Aorta (tissue), 5 donors: ENCODE data around the gene CASP10. TPM values are rescaled to one million over a fixed set of nuclear protein-coding genes. Genes with fewer than 3 reads are reported as not detected.

Experiments
- ATAC-seq: fragments of 200-7000 bp; cut with Tn5 transposase; one replicate; pipeline ENCODE4 v1.9.1; 2022; ENCODE audit warnings: moderate library complexity; ENCODE audit not compliant: low FRiP score
- DNase-seq, 2 donors: peaks; one replicate each; pipeline ENCODE4 v3.0.0-alpha.2; 2020
- H3K27ac ChIP-seq, 2 donors: one replicate each; pipeline ENCODE4 v1.5.1; 2013; ENCODE audit warnings: low read length in 2 of 2, mild to moderate bottlenecking in 2 of 2, moderate library complexity in 2 of 2, control low read depth in 1 of 2, inconsistent platforms in 1 of 2, low read depth in 1 of 2
- H3K27me3 ChIP-seq, 2 donors: one replicate each; pipeline ENCODE4 v1.6.1; 2013; ENCODE audit warnings: control low read depth in 1 of 2, low read length in 1 of 2, mild to moderate bottlenecking in 1 of 2, moderate library complexity in 1 of 2; ENCODE audit not compliant: insufficient read depth in 2 of 2, control insufficient read depth in 1 of 2
- H3K36me3 ChIP-seq, 2 donors: one replicate each; pipeline ENCODE4 v1.6.1; 2013; ENCODE audit warnings: control low read depth in 1 of 2, low read length in 1 of 2, mild to moderate bottlenecking in 1 of 2; ENCODE audit not compliant: insufficient read depth in 2 of 2, control insufficient read depth in 1 of 2
- H3K4me1 ChIP-seq, 2 donors: one replicate each; pipeline ENCODE4 v1.6.1; 2013; ENCODE audit warnings: low read length in 2 of 2, control low read depth in 1 of 2, mild to moderate bottlenecking in 1 of 2, moderate library complexity in 1 of 2; ENCODE audit not compliant: insufficient read depth in 2 of 2, control insufficient read depth in 1 of 2
- H3K4me3 ChIP-seq, 2 donors: one replicate each; pipeline ENCODE4 v1.5.1; 2013; ENCODE audit warnings: low read length in 2 of 2, control low read depth in 1 of 2, mild to moderate bottlenecking in 1 of 2
- H3K9me3 ChIP-seq: one replicate; pipeline ENCODE4 v1.6.1; 2013; ENCODE audit warnings: mild to moderate bottlenecking, low read length; ENCODE audit not compliant: control insufficient read depth
- WGBS, 2 donors: extraction: QIAGEN DNeasy Blood & Tissue Kit; methylation state at CpG; one replicate each; pipeline ENCODE4 v1.1.7; 2013; 5-methylcytosine and 5-hydroxymethylcytosine counted together
- intact Hi-C, 2 donors: fragments of 100-400 bp; cut with DNase I; formaldehyde crosslinking; loops; one replicate each; pipeline versions ENCODE4 v1.14.2 to v1.15.0; 2022
- polyA plus RNA-seq, 2 donors: library from polyadenylated mRNA; stranded (reverse); fragments of 200-250 nt; gene quantifications; one replicate each; pipeline ENCODE4 v1.2.3, GENCODE V29; 2013
- total RNA-seq, 2 donors: library from RNA; stranded (reverse); fragmentation: NEBNext Ultra II Directional; extraction: Animal tissue kit (Norgen Biotek cat#: 25700); gene quantifications; one replicate each; pipeline ENCODE4 v1.2.1, GENCODE V29; 2021
- donor health status: healthy with polysubstance abuse.
- donor health status: Bipolar disorder and iron deficiency.
- donor health status: DM: no; HTN: no; CAD: no.
- donor health status: DM: no; HTN: no; CAD: no.
- donor health status: DM: yes; HTN: yes; CAD: no.

CASP10 gene
- total and polyA plus RNA-seq, 4 donors, result 1.1 to 26.1 (median 5.7) TPM

GRCh38 chr2:201256082-201256481, 73.1 kb downstream of the CASP10 start:
- intact Hi-C loops, result no loop called here
- H3K27me3 ChIP-seq, result no peaks in the 10 kb centered on the region
- H3K9me3 ChIP-seq, result no peaks in the 10 kb centered on the region
- ATAC-seq (no peak), DNase-seq (no peak)
- H3K27ac ChIP-seq, result no peak overlapping the region
- no peak overlapping the region for H3K4me3 ChIP-seq
- 75 to 97% methylated on average over 3 of the region's 3 CpGs for WGBS, 2 donors
- H3K4me1 ChIP-seq, result no peaks in the 10 kb centered on the region
- no peaks in the 10 kb centered on the region for H3K36me3 ChIP-seq

GRCh38 chr2:201257381-201257955, 74.5 kb downstream of the CASP10 start:
- Histone ChIP-seq H3K9me3 (no peaks in the 10 kb centered on the region), H3K36me3 (no peaks in the 10 kb centered on the region), H3K27me3 (no peaks in the 10 kb centered on the region), H3K4me3 (peak overlapping the region; percentile 62 to 66), H3K27ac (peak overlapping the region in 1 of 2 donors; percentile 58), H3K4me1 (no peaks in the 10 kb centered on the region)
- ATAC-seq, result peak; percentile 67
- DNase-seq, result peak in 1 of 2 donors; percentile 66
- WGBS, 2 donors, result 9 to 14% methylated on average over 12 of the region's 12 CpGs
- intact Hi-C loops, result no loop called here

- WGBS, 2 donors, result 0% methylated on average over 10 of the region's 10 CpGs
Observed at GRCh38 chr2:201257956-201258665, 75.2 kb downstream of the CASP10 start.

DNA sequence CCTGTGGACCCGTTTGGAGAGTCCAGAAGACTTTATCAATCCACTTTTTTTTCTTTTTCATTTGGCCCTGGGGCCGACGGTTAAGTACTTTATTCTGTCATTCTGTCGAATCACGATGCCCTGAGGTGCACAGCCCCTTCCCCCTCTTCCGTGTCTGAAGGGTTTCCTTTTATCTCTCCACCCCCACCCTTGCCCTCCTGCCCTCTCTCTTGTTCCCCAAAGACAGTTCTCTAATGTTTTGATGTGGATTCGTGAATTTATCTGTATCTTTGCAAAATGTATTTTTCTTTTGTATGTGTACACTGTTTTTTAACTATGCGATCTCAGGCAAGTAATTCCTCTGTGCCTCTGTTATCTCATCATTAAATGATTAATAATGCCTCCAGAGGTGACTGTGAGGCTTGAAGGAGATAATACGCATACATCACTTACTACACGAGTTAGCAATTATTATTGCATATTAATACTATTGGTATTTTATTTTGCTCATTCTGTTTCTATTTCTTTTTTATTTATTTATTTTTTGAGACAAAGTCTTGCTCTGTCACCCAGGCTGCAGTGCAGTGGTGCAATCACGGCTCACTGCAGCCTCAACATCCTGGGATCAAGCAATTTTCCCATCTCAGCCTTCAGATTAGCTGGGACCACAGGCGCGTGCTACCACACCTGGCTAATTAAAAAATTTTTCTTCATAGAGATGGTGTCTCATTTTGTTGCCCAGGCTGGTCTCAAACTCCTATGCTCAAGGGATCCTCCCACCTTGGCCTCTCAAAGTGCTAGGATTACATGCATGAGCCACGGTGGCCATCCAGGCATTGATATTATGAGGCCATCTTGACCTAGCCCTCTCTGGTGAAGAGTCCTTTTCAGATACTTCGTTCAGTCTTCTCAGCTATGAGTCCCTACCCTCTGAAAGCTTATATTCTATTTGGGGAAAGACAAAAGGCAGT, 76.0 kb downstream of the CASP10 start:
- Histone ChIP-seq H3K4me3 (peak overlapping the region; percentile 62 to 66), H3K27me3 (no peaks in the 10 kb centered on the region), H3K27ac (no peak overlapping the region), H3K4me1 (peaks cover 0 to 2% of the 10 kb centered on the region in 2 donors), H3K9me3 (no peaks in the 10 kb centered on the region), H3K36me3 (no peaks in the 10 kb centered on the region)
- DNase-seq (no peak), ATAC-seq (peak; percentile 33)
- WGBS, 2 donors, result 28 to 29% methylated on average over 15 of the region's 15 CpGs
- intact Hi-C loops, result no loop called here

More at GRCh38 chr2:201257956-201258665, 75.2 kb downstream of the CASP10 start:
- H3K36me3 ChIP-seq, result no peaks in the 10 kb centered on the region
- H3K4me1 ChIP-seq, result peaks cover 0 to 2% of the 10 kb centered on the region in 2 donors
- intact Hi-C loops, result no loop called here
- DNase-seq, result peak; percentile 82 to 89
- no peaks in the 10 kb centered on the region for H3K9me3 ChIP-seq
- ATAC-seq, result peak; percentile 79
- H3K4me3 ChIP-seq, result peak overlapping the region; percentile 62 to 66
- no peaks in the 10 kb centered on the region for H3K27me3 ChIP-seq
- H3K27ac ChIP-seq, result peak overlapping the region in 1 of 2 donors; percentile 9

GRCh38 chr2:201260302-201260800, 77.4 kb downstream of the CASP10 start, which contains the start of gene CASP8:
CASP8 (plus strand) TSS chr2:201260536; CDS start chr2:201266487, 5,951 bp downstream.
- no peaks in the 10 kb centered on the region for H3K36me3 ChIP-seq
- DNase-seq (peak in 1 of 2 donors; percentile 66), ATAC-seq (no peak)
- intact Hi-C loops, result no loop called here
- no peak within 1 kb of the TSS for H3K4me3 ChIP-seq
- no peaks in the 10 kb centered on the region for H3K9me3 ChIP-seq
- H3K27ac ChIP-seq, result no peak within 1 kb of the TSS
- H3K27me3 ChIP-seq, result no peaks in the 10 kb centered on the region
- H3K4me1 ChIP-seq, result peaks cover 0 to 2% of the 10 kb centered on the region in 2 donors
- WGBS, 2 donors, result 87 to 90% methylated on average over 10 of the region's 10 CpGs

- Histone ChIP-seq H3K9me3 (no peaks in the 10 kb centered on the region), H3K27ac (no peak overlapping the region), H3K36me3 (no peaks in the 10 kb centered on the region), H3K4me3 (no peak overlapping the region), H3K4me1 (peaks cover 0 to 2% of the 10 kb centered on the region in 2 donors), H3K27me3 (no peaks in the 10 kb centered on the region)
- WGBS, 2 donors, result 87 to 91% methylated on average over 9 of the region's 9 CpGs
- ATAC-seq (no peak), DNase-seq (no peak)
- intact Hi-C loops, result no loop called here
Observed at GRCh38 chr2:201261471-201261870, 78.5 kb downstream of the CASP10 start.

DNA sequence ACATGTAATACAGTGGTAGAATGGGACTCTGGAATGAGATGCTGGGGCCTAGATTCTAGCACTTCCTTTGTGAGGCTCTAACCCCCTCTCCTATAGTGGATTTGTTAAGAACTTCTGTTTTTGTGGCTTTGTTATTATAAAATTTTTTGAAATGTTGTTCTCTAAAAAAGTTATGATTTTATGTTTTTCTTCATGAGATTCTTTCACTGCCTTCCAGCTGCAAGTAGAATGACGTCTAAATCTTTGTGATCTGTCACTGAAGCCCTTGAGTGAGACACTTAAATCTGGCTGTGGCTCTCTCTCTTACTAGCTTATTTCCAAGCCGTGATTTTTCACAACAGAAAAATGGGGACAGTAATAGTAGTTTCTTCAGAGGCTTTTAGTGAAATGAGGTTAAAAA, 79.0 kb downstream of the CASP10 start:
- intact Hi-C loops, result no loop called here
- Histone ChIP-seq H3K4me3 (no peak overlapping the region), H3K4me1 (peaks cover 0 to 2% of the 10 kb centered on the region in 2 donors), H3K9me3 (no peaks in the 10 kb centered on the region), H3K36me3 (peaks cover 0 to 2% of the 10 kb centered on the region in 2 donors), H3K27ac (no peak overlapping the region), H3K27me3 (no peaks in the 10 kb centered on the region)
- 50 to 55% methylated on average over 2 of the region's 2 CpGs for WGBS, 2 donors
- DNase-seq (no peak), ATAC-seq (no peak)

GRCh38 chr2:201262718-201263117, 79.8 kb downstream of the CASP10 start:
- peaks cover 0 to 2% of the 10 kb centered on the region in 2 donors for H3K4me1 ChIP-seq
- WGBS, 2 donors, result 72 to 77% methylated on average over 6 of the region's 6 CpGs
- peaks cover 0 to 2% of the 10 kb centered on the region in 2 donors for H3K36me3 ChIP-seq

More at GRCh38 chr2:201262718-201263117, 79.8 kb downstream of the CASP10 start:
- H3K4me3 ChIP-seq, result no peak overlapping the region
- intact Hi-C loops, result no loop called here
- no peaks in the 10 kb centered on the region for H3K27me3 ChIP-seq
- no peaks in the 10 kb centered on the region for H3K9me3 ChIP-seq
- no peak overlapping the region for H3K27ac ChIP-seq
- no peak for ATAC-seq
- DNase-seq, result no peak
